Psoas muscle (tissue), 8 donors: Measurements from ENCODE around the gene MYO3B. TPM values are rescaled to one million over a fixed set of nuclear protein-coding genes. Genes with fewer than 3 reads are reported as not detected.

ENCODE experiments used
- ATAC-seq, 4 donors: fragments of 200-7000 bp; cut with Tn5 transposase; one replicate each; pipeline ENCODE4 v1.9.1; 2020; ENCODE audit warnings: moderate library complexity in 3 of 4, mild to moderate bottlenecking in 2 of 4
- DNase-seq, 2 donors: peaks; one replicate each; pipeline ENCODE4 v3.0.0-alpha.2; 2020
- H3K27ac ChIP-seq: fragments of 200-600 bp; one replicate; pipeline ENCODE4 v1.8.0; 2022
- H3K27me3 ChIP-seq, 3 donors: fragments of 200-600 bp in 1 of 3; one replicate each; pipeline versions ENCODE4 v1.6.1 to v1.8.0; 2013 to 2022; ENCODE audit warnings: low read length in 2 of 3, mild to moderate bottlenecking in 2 of 3, moderate library complexity in 1 of 3; ENCODE audit not compliant: insufficient read depth in 3 of 3
- H3K36me3 ChIP-seq, 2 donors: fragments of 200-600 bp in 1 of 2; one replicate each; pipeline versions ENCODE4 v1.6.1 to v1.8.0; 2013 to 2022; ENCODE audit warnings: low read depth in 1 of 2, mild to moderate bottlenecking in 1 of 2, moderate library complexity in 1 of 2; ENCODE audit not compliant: insufficient read depth in 1 of 2
- H3K4me1 ChIP-seq: fragments of 200-600 bp; one replicate; pipeline ENCODE4 v1.8.0; 2022
- H3K4me3 ChIP-seq: fragments of 200-600 bp; one replicate; pipeline ENCODE4 v1.8.0; 2022; ENCODE audit warnings: mild to moderate bottlenecking
- H3K9me3 ChIP-seq: fragments of 200-600 bp; one replicate; pipeline ENCODE4 v1.8.0; 2022
- CTCF ChIP-seq: fragments of 200-600 bp; IDR thresholded peaks from one replicate; pipeline ENCODE4 v1.8.0; 2022; ENCODE audit warnings: antibody characterized with exemption
- WGBS, 3 donors: extraction: QIAGEN DNeasy Blood & Tissue Kit; methylation state at CpG; one replicate each; pipeline versions ENCODE4 v1.1.6 to v1.1.7; 2013; 5-methylcytosine and 5-hydroxymethylcytosine counted together
- intact Hi-C, 2 donors: fragments of 100-400 bp; cut with DNase I; formaldehyde crosslinking; loops; one replicate each; pipeline versions ENCODE4 v1.11.0 to v1.14.2; 2022
- polyA plus RNA-seq, 3 donors: library from polyadenylated mRNA; stranded (reverse); fragments of 200-250 nt; gene quantifications; one replicate each; pipeline ENCODE4 v1.2.3, GENCODE V29; 2013
- total RNA-seq, 4 donors: library from RNA; stranded (reverse); fragmentation: NEBNext Ultra II Directional in 2 of 4; extraction: Animal tissue kit (Norgen Biotek cat#: 25700) in 2 of 4; gene quantifications; one replicate each; pipeline versions ENCODE4 v1.2.1 to v1.2.4, GENCODE V29; 2021 to 2023
- donor health status: healthy with polysubstance abuse.
- donor health status: DM: no; HTN: no; CAD: no; lungs with moderate emphysema.
- donor health status: Bipolar disorder and iron deficiency.
- donor health status: healthy.
- donor health status: DM: yes; HTN: yes; CAD: no.
- donor health status: DM: no; HTN: no; CAD: no.
- donor health status: DM: no; HTN: no; CAD: no.
- donor health status: DM: yes; HTN: yes; CAD: no.

Gene MYO3B
- total and polyA plus RNA-seq, 7 donors, result 0.04 to 0.32 TPM; not detected in 5

GRCh38 chr2:170354388-170354787, 176.4 kb downstream of the MYO3B start:
- H3K4me1 ChIP-seq, result no peaks in the 10 kb centered on the region
- H3K4me3 ChIP-seq, result no peak overlapping the region
- DNase-seq (no peak), ATAC-seq (no peak)
- no peak overlapping the region for H3K27ac ChIP-seq
- TF ChIP-seq CTCF, result no peak
- no peaks in the 10 kb centered on the region for H3K36me3 ChIP-seq
- intact Hi-C loops, result no loop called here
- 39 to 53% (median 42%) methylated on average over 2 of the region's 2 CpGs for WGBS, 3 donors
- H3K9me3 ChIP-seq, result no peaks in the 10 kb centered on the region
- no peaks in the 10 kb centered on the region for H3K27me3 ChIP-seq

- no peaks in the 10 kb centered on the region for H3K36me3 ChIP-seq
- intact Hi-C loops, result no loop called here
- DNase-seq (no peak), ATAC-seq (no peak)
- no peak overlapping the region for H3K27ac ChIP-seq
- peaks cover 0 to 5% (median 0%) of the 10 kb centered on the region in 3 donors for H3K27me3 ChIP-seq
- no peak overlapping the region for H3K4me3 ChIP-seq
- no peaks in the 10 kb centered on the region for H3K4me1 ChIP-seq
- WGBS, 3 donors, result 79 to 88% (median 82%) methylated on average over 2 of the region's 2 CpGs
- H3K9me3 ChIP-seq, result no peaks in the 10 kb centered on the region
- TF ChIP-seq CTCF, result no peak
Measured at GRCh38 chr2:170354855-170355780, 177.2 kb downstream of the MYO3B start.

DNA sequence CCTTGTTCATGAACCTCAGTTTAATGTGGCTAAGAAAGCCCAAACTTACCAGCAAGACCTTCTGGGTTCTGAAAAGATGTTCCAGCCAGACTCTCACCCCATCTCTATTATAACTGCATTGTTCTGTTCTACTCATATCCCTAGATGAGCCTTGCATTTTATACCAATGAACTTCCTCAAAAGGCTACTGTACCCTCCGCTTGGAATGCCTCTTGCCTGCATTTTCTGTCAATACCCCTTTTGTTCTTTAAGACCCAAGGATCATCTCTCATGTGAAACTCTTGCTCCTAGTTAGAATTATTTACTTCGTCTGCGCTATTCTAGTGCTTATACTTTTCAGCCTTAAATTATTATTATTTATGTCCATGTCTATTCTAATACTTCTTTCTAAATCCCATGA, 181.5 kb downstream of the MYO3B start:
- DNase-seq (no peak), ATAC-seq (no peak)
- intact Hi-C loops, result no loop called here
- WGBS, 3 donors, result 73 to 83% (median 73%) methylated on average over 3 of the region's 3 CpGs
- H3K9me3 ChIP-seq, result no peaks in the 10 kb centered on the region
- peaks cover 0 to 12% (median 0%) of the 10 kb centered on the region in 3 donors for H3K27me3 ChIP-seq
- no peak for TF ChIP-seq CTCF
- H3K4me3 ChIP-seq, result no peak overlapping the region
- H3K4me1 ChIP-seq, result no peaks in the 10 kb centered on the region
- H3K27ac ChIP-seq, result no peak overlapping the region
- no peaks in the 10 kb centered on the region for H3K36me3 ChIP-seq

- no peak for TF ChIP-seq CTCF
- Histone ChIP-seq H3K4me1 (no peaks in the 10 kb centered on the region), H3K9me3 (no peaks in the 10 kb centered on the region), H3K27me3 (peaks cover 0 to 21% (median 0%) of the 10 kb centered on the region in 3 donors), H3K27ac (no peak overlapping the region), H3K36me3 (no peaks in the 10 kb centered on the region), H3K4me3 (no peak overlapping the region)
- intact Hi-C loops, result loop anchor here in 1 of 2 donors (1.0 kb wide), 1 partner anchor 453 kb away; no protein-coding TSS in a partner anchor
- DNase-seq, result no peak
- WGBS, 3 donors, result 56 to 66% (median 59%) methylated on average over 3 of the region's 3 CpGs
- ATAC-seq, result no peak
Measured at GRCh38 chr2:170360546-170361089, 182.7 kb downstream of the MYO3B start.
